SH-SY5Y (cell line): ENCODE data around the gene URI1.

Experiments
- GATA2 ChIP-seq: IDR thresholded peaks from 2 replicates; pipeline ENCODE4 v1.6.1; 2011; ENCODE audit warnings: mild to moderate bottlenecking, low read depth, low read length
- GATA3 ChIP-seq: IDR thresholded peaks from 2 replicates; pipeline ENCODE4 v1.6.1; 2011; ENCODE audit warnings: low read depth, mild to moderate bottlenecking, low read length, moderate library complexity

DNA sequence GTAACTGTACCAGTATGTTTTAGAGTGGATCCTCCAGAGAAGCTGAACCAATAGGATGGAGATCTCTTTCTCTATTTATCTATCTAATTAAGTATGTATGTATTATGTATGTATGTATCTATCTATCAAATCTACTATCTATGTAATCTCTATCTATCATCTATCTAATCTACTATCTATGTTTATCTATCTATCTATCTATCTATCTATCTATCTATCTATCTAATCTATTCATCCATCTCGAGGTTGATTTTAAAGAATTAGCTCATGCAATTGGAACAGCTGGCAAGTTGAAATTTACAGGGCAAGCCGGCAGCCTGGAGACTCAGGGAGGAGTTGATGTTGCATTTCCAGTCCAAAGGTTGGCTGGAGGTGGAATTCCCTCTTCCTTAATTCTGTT is 112.2 kb downstream of the URI1 start:
- TF ChIP-seq GATA2: no peak
- peak; percentile 59 for TF ChIP-seq GATA3
